ENCODE measurements around the gene NUP62.

The NUP62 gene

DNA sequence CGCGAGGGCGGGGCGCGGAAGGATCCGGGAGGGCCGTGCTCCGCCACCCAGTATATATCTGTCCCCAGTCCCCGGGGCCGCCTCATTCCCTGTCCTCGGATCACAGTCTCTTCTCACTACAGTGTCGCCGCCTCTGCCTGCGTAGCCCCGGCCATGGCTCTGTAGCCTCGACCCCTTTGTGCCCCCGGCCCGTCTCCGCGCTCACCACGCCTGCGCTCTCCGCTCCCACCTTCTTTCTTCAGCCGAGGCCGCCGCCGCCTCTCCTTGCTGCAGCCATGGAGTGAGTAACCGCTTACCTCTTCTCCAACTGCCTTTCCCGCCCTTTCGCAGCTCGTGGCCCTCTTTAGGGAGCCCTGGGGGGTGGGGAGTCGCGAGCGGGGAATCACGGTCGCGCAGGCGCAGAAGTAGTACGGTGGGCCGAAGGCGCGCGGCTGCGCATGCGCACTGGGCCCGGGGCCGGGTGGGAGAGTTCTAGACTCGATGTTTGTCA, at the start of gene NUP62, which contains the start of gene ATF5:
Gene NUP62, minus strand, starts transcription at position 384 of the 490 bp plus-strand sequence. CDS start 19,697 bp downstream, outside the sequence.
Gene ATF5, plus strand, starts transcription at position 85 of the 490 bp plus-strand sequence. CDS start 1,646 bp downstream, outside the sequence.
- TF ChIP-seq, protein P1, sequence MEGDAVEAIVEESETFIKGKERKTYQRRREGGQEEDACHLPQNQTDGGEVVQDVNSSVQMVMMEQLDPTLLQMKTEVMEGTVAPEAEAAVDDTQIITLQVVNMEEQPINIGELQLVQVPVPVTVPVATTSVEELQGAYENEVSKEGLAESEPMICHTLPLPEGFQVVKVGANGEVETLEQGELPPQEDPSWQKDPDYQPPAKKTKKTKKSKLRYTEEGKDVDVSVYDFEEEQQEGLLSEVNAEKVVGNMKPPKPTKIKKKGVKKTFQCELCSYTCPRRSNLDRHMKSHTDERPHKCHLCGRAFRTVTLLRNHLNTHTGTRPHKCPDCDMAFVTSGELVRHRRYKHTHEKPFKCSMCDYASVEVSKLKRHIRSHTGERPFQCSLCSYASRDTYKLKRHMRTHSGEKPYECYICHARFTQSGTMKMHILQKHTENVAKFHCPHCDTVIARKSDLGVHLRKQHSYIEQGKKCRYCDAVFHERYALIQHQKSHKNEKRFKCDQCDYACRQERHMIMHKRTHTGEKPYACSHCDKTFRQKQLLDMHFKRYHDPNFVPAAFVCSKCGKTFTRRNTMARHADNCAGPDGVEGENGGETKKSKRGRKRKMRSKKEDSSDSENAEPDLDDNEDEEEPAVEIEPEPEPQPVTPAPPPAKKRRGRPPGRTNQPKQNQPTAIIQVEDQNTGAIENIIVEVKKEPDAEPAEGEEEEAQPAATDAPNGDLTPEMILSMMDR (IDR thresholded peaks at IDR 0.05; ENCODE audit: low read length, missing control alignments), result no peak
- H3K4me3 ChIP-seq (replicated peaks; ENCODE audit: low read depth, low read length), result peak within 1 kb of the TSS; percentile 97
- DNase-seq (ENCODE audit: low read depth), result peak; percentile 82

GRCh38 chr19:49978324-49978723, 49.0 kb upstream of the NUP62 start:
- TF ChIP-seq, protein P1 (IDR thresholded peaks at IDR 0.05; ENCODE audit: low read length, missing control alignments), result no peak
- no peak overlapping the region for H3K4me3 ChIP-seq (replicated peaks; ENCODE audit: low read depth, low read length)
- no peak for DNase-seq (ENCODE audit: low read depth)

GRCh38 chr19:49977881-49978280, 48.6 kb upstream of the NUP62 start:
- H3K4me3 ChIP-seq (replicated peaks; ENCODE audit: low read depth, low read length), result no peak overlapping the region
- no peak for DNase-seq (ENCODE audit: low read depth)
- TF ChIP-seq, protein P1 (IDR thresholded peaks at IDR 0.05; ENCODE audit: low read length, missing control alignments), result no peak

DNA sequence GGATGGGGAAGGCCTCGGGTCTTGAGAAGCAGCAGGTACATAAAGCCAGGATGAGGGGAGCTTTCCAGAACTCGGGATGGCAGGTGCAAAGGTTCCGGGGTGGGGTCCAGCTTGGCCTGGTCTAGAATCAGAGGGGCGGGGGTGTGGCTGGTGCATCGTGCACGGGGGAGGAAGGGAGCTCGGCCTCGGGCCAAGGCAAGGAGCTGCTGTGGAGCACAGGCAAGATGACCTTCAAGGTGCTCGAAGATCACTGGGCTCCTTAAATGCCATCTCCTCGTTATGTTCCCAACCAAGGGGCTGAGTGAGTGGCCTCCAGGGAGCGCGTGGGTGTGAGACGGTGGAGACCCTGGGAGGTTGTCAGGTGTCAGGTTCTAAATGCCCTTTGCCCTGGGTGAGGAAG, 47.8 kb upstream of the NUP62 start:
- DNase-seq (ENCODE audit: low read depth), result no peak
- TF ChIP-seq, protein P1 (IDR thresholded peaks at IDR 0.05; ENCODE audit: low read length, missing control alignments), result no peak
- H3K4me3 ChIP-seq (replicated peaks; ENCODE audit: low read depth, low read length), result no peak overlapping the region

DNA sequence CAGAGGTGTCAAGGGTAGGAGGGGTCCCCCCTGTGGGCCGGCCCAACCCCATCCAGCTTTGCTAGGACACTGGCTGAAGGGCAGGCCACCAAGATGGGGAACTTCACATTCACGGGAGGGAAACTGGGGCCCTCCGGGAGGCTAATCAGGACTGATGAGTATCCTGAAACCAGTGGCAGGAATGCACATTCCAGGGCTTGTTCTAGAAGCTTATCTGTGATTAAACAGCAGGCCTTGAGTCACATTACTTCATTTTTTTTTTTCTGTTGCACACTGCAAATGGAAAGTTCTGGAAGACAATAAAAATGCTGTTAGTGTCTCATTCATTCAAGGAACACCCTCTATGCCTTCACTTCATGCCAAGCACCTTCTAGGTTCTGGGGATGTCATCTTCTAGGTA, 47.2 kb upstream of the NUP62 start:
- H3K4me3 ChIP-seq (replicated peaks; ENCODE audit: low read depth, low read length), result no peak overlapping the region
- DNase-seq (ENCODE audit: low read depth), result no peak
- TF ChIP-seq, protein P1 (IDR thresholded peaks at IDR 0.05; ENCODE audit: low read length, missing control alignments), result no peak

- no peak overlapping the region for H3K4me3 ChIP-seq (replicated peaks; ENCODE audit: low read depth, low read length)
- DNase-seq (ENCODE audit: low read depth), result no peak
- TF ChIP-seq, protein P1 (IDR thresholded peaks at IDR 0.05; ENCODE audit: low read length, missing control alignments), result no peak
Observed at GRCh38 chr19:49975051-49975450, 45.7 kb upstream of the NUP62 start.

- TF ChIP-seq, protein P1 (IDR thresholded peaks at IDR 0.05; ENCODE audit: low read length, missing control alignments), result no peak
- no peak overlapping the region for H3K4me3 ChIP-seq (replicated peaks; ENCODE audit: low read depth, low read length)
- DNase-seq (ENCODE audit: low read depth), result no peak
Observed at GRCh38 chr19:49973987-49974386, 44.7 kb upstream of the NUP62 start.

Measured in fibroblast of pulmonary artery (primary cell).